Measurements from ENCODE around the gene ARFIP1.

GRCh38 chr4:152951348-152951747 is 171.6 kb downstream of the ARFIP1 start:
- TF ChIP-seq, protein P1, sequence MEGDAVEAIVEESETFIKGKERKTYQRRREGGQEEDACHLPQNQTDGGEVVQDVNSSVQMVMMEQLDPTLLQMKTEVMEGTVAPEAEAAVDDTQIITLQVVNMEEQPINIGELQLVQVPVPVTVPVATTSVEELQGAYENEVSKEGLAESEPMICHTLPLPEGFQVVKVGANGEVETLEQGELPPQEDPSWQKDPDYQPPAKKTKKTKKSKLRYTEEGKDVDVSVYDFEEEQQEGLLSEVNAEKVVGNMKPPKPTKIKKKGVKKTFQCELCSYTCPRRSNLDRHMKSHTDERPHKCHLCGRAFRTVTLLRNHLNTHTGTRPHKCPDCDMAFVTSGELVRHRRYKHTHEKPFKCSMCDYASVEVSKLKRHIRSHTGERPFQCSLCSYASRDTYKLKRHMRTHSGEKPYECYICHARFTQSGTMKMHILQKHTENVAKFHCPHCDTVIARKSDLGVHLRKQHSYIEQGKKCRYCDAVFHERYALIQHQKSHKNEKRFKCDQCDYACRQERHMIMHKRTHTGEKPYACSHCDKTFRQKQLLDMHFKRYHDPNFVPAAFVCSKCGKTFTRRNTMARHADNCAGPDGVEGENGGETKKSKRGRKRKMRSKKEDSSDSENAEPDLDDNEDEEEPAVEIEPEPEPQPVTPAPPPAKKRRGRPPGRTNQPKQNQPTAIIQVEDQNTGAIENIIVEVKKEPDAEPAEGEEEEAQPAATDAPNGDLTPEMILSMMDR (IDR thresholded peaks at IDR 0.05), result no peak
- TF ChIP-seq POLR2A (IDR thresholded peaks at IDR 0.05), result no peak
